Posterior vena cava (tissue), 2 donors: ENCODE measurements around the gene PRDM16. TPM values are rescaled to one million over a fixed set of nuclear protein-coding genes. Genes with fewer than 3 reads are reported as not detected.

ENCODE experiments used
- DNase-seq: peaks from one replicate; pipeline ENCODE4 v3.0.0-alpha.2; 2020; ENCODE audit warnings: low spot score
- intact Hi-C, 2 donors: fragments of 100-400 bp; cut with DNase I; formaldehyde crosslinking; loops; one replicate each; pipeline versions ENCODE4 v1.14.1 to v1.14.2; 2022 to 2023
- total RNA-seq, 2 donors: library from RNA; stranded (reverse); fragmentation: NEBNext Ultra II Directional; extraction: Animal tissue kit (Norgen Biotek cat#: 25700); gene quantifications; one replicate each; pipeline ENCODE4 v1.2.1, GENCODE V29; 2021
- donor health status: DM: yes; HTN: yes; CAD: no.
- donor health status: DM: yes; HTN: yes; CAD: no.

PRDM16 gene
- total RNA-seq, 2 donors from 2014 or later, result 15.8 to 21.1 TPM

GRCh38 chr1:3113047-3113740, 44.2 kb downstream of the PRDM16 start:
- DNase-seq, result no peak
- intact Hi-C loops, result no loop called here

GRCh38 chr1:3113741-3114056, 44.7 kb downstream of the PRDM16 start:
- no peak for DNase-seq
- intact Hi-C loops, result no loop called here

GRCh38 chr1:3114131-3114744, 45.2 kb downstream of the PRDM16 start:
- no peak for DNase-seq
- intact Hi-C loops, result no loop called here

DNA sequence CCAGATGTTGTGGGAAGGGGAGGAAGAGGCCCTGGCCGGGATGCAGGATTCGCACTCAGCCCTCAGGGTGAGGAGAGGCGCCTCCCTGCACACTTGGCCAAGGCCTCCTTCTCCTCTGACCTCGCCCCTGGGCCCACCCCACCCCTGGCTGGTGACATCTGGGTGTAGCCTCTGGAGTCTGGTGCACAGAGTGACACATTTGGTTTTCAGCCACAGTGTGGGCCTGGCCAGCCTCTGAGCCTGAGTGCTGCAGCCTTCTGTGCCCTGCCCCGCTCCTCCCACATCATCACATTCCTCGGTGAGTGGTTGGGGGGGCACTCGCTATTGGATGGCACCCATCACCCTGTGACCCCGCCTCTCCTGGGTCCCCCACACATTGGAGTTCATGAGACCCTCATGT, 45.8 kb downstream of the PRDM16 start:
- DNase-seq, result no peak
- intact Hi-C loops, result no loop called here

DNA sequence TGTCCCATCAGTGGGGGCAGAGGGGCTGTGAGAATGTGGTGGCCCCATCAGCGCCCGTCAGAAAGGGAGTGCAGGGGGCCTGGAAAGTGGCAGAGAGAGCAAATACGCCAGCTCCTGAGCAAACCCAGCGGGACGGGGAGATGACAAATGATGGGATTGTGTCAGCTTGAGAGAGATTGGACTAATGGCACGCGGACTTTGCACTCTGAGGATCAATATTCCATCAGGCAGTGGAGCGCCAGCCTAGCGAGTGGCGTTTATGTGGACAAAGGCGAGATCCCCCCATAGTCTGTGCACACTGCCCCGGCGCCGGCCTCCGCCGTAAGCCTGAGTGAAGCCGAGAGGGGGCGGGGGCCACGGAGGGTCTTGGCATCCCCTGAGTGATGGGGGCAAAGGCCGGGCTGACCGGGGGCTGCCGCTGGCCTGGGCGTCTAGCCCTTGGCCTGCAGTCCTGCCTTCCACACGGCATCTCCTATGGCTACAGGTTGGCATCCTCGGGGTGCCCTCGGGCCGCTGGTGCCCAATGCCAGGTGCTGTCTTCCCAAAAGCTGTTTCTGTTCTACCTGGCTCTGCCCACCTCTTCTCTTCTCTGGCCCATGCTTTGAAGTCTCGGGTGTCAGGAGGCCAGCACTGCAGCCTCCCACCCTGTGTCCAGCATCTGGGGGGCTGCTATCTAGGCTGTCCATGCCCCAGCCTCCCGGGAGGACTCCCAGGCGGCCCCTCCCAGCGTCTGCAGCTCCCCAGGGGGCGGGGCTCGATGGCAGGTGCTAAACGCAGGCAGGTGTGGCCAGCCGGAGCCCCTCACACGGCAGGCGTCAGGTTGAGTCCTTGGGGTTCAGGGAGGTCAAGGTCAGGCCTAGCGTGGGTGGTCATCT, 46.5 kb downstream of the PRDM16 start:
- no peak for DNase-seq
- intact Hi-C loops, result no loop called here

DNA sequence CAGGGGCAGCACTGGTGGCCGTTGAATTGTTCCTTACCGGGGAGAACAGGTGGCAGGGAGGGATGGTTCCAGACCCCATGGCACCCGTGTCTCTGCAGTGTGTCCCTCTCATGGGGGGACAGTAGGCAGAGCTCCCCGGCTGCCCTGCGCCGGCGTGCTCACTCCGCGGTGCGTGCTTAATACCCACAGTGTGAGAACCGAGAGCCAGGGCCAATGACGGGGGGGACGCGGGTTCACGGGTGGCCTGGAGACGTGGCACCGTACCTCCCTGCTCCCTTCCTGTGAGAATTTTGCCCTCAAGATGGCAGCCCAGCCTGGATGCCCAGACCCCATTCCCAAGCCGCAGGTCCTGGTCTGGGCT, 47.1 kb downstream of the PRDM16 start:
- DNase-seq, result no peak
- intact Hi-C loops, result no loop called here

- DNase-seq, result no peak
- intact Hi-C loops, result no loop called here
These were observed 47.6 kb downstream of the PRDM16 start for GRCh38 chr1:3116560-3116959.

DNA sequence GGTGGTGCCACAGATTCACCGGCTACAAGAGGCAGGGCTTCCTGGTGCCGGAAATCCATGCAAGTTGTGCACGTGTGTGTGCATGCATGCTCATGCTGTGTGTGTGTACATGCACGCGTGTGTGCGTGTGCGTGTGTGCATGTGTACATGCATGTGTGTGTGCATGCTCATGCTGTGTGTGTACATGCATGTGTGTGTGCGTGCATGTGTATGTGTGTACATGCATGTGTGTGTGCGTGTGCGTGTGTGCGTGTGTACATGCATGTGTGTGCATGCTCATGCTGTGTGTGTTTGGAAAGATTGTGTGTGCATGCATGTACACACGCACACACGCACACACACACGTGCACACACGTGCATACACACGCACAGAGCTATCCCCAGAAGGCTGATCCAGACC, 48.9 kb downstream of the PRDM16 start:
- intact Hi-C loops, result no loop called here
- no peak for DNase-seq

DNA sequence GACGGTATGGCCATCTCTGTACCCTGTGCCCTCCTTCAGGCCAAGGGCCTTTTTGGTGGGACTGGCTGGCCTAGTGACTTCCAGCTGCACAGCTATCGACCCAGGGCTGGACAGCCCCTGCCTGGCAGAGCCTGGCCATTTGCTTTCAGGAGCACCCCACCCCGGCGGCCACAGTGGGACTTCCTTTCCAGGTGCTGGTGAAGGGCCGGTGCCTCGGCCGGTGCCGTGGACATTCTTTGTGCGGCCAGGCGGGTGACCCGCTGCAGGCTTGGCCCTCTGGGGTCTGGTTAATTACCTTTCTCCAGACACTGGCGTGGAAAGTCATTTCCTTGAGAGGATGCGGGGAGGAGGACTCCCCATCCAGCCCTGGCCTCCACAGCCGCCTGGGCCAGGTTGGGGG, 50.1 kb downstream of the PRDM16 start:
- no peak for DNase-seq
- intact Hi-C loops, result no loop called here

DNA sequence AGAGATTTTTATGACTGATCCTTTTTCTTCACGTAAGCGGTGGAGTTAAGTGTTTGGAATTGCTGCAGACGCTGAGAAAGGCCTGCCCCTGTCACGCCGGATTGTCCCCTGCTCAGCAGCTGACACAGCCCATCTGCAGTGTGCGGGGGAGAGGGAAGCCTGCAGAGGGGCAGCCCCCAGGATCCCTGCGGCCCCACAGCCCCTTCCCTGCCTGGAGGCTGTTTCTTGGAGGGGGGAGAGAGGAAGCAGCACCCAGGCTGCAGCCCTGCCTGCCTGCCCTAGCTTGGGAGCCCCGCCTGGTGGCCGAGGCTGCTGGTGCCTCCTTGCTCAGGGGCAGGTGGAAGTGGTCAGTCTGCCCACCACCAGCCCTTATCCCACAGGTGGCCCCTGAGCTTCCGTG, 50.7 kb downstream of the PRDM16 start:
- intact Hi-C loops, result no loop called here

DNA sequence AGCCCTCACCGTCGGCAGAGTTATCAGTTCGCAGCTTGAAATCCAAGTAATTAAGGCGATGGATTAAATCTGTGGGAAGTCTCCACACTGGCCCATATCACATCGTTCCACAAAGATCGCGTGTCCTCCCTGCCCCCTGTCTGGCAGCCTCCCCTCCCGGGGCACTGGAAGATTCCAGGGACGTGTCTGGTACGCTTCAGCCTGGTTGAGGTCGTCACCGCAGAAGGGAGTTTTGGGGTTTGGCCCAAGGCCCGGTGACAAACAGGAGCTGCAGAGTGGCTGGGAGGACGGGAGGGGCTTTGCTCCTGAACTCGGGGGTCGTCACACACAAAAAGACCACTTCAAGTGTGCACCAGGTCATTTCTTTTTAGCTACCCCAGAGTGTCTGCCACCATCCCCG, 51.1 kb downstream of the PRDM16 start:
- intact Hi-C loops, result no loop called here
- no peak for DNase-seq

More for the DNA sequence above, 50.7 kb downstream of the PRDM16 start:
- no peak for DNase-seq

DNA sequence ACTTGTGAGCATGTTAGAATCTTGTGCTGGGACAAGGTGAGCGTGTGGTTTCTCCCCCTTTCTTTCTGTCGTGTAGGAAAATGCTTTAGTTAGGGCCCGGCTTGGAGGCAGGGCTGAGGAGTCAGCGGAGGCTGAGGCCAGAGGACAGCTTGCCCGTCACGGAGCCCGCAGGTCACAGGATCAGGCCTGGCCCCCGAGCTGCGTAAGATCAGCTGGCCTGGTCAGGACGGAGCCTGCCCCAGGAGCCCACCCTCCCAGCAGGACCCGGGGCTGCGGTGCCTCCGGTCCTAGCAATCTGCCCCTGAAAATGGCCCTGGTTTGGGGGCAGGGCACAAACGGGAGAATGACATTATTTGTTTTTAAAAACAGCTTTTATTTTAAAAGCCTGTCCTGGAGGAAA, 52.0 kb downstream of the PRDM16 start:
- intact Hi-C loops, result no loop called here
- no peak for DNase-seq

DNA sequence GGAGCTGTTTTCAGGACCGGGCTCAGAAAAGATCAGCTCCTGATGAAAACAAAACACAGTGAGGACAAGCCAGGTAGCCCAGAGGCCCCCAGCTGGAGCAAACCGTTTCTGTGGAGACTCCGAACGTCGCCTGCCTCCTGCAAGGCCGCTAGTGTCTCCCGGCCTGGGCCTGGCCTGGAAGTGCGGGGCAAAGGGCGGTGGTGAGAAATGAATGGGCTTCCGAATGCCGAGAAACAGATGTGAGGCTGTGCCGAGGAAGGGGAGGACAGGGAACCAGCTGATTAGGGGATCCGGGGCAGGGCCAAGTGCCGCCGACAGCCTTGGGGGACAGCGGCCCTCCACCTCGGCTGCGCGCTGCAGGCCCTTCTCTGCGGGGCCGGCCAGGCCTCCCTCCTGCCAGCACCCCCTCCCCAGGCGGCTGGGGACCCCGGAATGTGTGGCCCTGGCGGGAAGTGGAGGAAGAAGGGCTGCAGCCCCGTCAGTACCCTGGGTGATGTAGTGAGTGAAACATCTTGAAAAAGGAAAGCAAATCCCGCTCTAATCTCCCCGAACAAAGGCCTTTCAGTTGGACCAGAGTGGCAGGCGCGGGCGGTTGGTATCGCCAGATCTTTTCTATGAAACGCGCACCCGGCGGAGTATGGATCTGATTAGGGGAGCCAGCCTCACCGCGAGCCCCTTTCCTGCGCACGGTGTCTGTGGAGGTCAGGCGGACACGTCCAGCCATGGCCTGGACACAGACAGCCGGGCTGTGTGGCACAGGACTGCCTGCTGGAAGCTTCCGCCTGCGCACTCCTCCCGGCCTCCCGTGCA, 52.6 kb downstream of the PRDM16 start:
- intact Hi-C loops, result no loop called here
- DNase-seq, result no peak

- intact Hi-C loops, result no loop called here
- DNase-seq, result no peak
These were observed 53.3 kb downstream of the PRDM16 start for GRCh38 chr1:3122311-3122710.

GRCh38 chr1:3124246-3124645, 55.2 kb downstream of the PRDM16 start:
- intact Hi-C loops, result no loop called here

GRCh38 chr1:3125078-3125477, 56.1 kb downstream of the PRDM16 start:
- intact Hi-C loops, result loop anchor here in 1 of 2 donors (5.0 kb wide), 1 partner anchor 47 kb away; no protein-coding TSS in a partner anchor
- no peak for DNase-seq

More at GRCh38 chr1:3124246-3124645, 55.2 kb downstream of the PRDM16 start:
- DNase-seq, result no peak

DNA sequence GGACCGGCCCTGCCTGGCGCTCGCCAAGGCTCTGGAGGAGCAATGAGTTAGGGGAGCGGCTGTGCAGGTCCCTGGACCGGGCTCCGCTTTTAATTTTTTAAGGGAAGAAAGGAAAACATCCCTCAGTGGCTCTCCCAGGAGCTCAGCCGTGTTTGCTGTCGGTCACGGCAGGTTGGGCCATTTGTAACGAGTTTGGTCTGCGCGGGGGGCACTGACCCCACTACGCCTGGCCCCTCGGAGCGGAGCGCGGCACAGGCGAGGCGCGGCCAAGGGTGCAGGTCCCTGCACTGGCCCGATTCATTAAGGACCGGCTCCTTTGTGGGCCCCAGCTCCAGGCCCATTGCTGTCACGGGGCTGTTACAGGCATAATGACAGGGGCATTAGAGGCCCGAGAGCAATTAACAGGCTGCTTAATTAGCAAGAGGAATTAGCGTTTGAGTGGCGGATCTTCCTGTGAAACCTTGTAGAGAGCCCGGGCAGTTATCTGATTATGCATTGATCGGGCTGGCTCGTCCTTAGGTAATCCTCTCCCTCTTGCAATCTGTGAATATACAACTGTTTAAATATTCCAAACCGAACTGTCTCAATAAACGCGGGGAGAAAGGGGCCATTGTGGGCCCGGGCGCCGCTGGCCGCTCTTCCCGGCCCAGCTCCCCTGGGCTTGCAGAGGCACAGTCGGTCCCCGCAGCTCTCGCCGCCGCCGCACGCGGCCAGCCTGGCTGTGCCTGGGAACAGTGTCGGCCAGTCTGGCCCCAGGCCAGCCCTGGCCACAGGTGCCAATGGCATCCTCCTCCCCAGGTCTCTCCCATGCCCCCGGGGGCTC, 56.8 kb downstream of the PRDM16 start:
- no peak for DNase-seq
- intact Hi-C loops, result loop anchor here in 1 of 2 donors (5.0 kb wide), 1 partner anchor 47 kb away; no protein-coding TSS in a partner anchor

DNA sequence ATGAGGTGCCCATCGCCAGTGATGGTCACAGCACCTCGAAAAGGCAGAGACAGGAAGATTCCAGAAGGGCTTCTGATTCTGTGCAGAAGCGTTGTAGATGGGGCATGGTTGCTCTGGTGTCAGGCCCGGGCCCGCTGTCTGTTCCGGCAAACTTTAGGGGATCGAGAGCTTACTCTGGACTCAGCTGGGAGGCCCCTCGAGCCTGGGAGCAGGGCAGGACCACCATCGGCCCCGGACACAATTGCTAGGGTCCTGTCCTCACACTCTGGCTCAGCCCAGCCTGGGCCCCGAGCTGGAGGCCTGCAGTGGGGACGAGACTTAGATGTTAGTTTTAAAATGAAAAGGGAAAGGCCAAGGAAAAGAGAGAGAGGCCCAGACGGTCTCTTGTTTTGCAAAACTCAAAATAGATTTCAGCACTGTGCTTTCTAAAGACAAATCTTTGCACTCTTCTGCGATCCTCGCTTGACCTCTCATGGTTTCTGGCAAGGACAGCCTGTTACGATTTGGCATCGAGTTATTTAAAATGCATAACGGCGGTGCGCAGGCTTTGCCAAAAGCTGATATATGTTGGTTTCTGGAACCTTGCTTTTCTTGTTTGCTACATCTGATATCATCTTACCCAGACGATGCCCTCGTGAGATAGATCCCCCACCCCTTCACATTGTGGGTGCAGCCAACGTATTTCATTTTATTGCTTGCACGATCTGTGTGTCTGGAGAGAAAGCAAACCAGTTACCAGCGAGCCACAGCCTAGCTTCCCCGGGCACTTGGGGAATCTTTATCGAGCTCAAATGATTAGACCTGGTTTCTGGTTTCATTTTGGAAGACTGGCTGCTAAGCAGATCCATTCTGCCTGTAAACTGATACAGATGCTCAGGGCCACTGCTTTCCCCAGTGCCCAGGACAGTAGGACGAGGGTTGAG, 58.0 kb downstream of the PRDM16 start:
- intact Hi-C loops, result loop anchor here in 1 of 2 donors (5.0 kb wide), 1 partner anchor 45 kb away; no protein-coding TSS in a partner anchor
- DNase-seq, result no peak
